CD8-positive, alpha-beta memory T cell (primary cell): ENCODE results near the gene ST7. TPM values are rescaled to one million over a fixed set of nuclear protein-coding genes. Genes with fewer than 3 reads are reported as not detected.

ENCODE experiments used
- CTCF ChIA-PET: fragments of 350-600 bp; sonication (Branson Sonifier 250); formaldehyde crosslinking; loops from one replicate; lab custom pipeline; 2021; ENCODE audit warnings: antibody characterized with exemption; lab: Charles Lee
- POLR2A ChIA-PET: fragments of 350-600 bp; sonication (Branson Sonifier 250); formaldehyde crosslinking; loops from one replicate; lab custom pipeline; 2021; ENCODE audit warnings: antibody characterized with exemption; lab: Charles Lee
- DNase-seq, 5 donors: peaks; one replicate each; pipeline versions ENCODE4 v3.0.0 to v3.0.0-alpha.2; 2020 to 2022; ENCODE audit warnings: mixed read lengths in 1 of 5
- H3K27ac ChIP-seq: one replicate; pipeline ENCODE4 v1.7.0; 2013; ENCODE audit warnings: low read depth, mild to moderate bottlenecking, low read length, moderate library complexity
- H3K27me3 ChIP-seq: 2 replicates; pipeline ENCODE4 v1.7.0; 2013; ENCODE audit warnings: low read length, mild to moderate bottlenecking; ENCODE audit not compliant: insufficient read depth, poor library complexity, severe bottlenecking
- H3K36me3 ChIP-seq: 2 replicates; pipeline ENCODE4 v1.7.0; 2013; ENCODE audit warnings: mild to moderate bottlenecking, low read length, moderate library complexity; ENCODE audit not compliant: insufficient read depth
- H3K4me1 ChIP-seq: 2 replicates; pipeline ENCODE4 v1.7.0; 2013; ENCODE audit warnings: mild to moderate bottlenecking, low read length, moderate library complexity; ENCODE audit not compliant: insufficient read depth
- H3K4me3 ChIP-seq: 2 replicates; pipeline ENCODE4 v1.7.0; 2013; ENCODE audit warnings: mild to moderate bottlenecking, low read length
- H3K9me3 ChIP-seq: 2 replicates; pipeline ENCODE4 v1.7.0; 2013; ENCODE audit warnings: mild to moderate bottlenecking, low read length
- H3K27ac Mint-ChIP-seq, 8 donors: one replicate each; pipeline ENCODE4 v1.8.0; 2020 to 2021; ENCODE audit warnings: mixed read lengths in 8 of 8, mild to moderate bottlenecking in 6 of 8, inconsistent platforms in 3 of 8, moderate library complexity in 3 of 8
- H3K27me3 Mint-ChIP-seq, 2 donors: one replicate each; pipeline ENCODE4 v1.8.0; 2020 to 2021; ENCODE audit warnings: mixed read lengths in 2 of 2, mild to moderate bottlenecking in 1 of 2, moderate library complexity in 1 of 2
- H3K36me3 Mint-ChIP-seq, 3 donors: one replicate each; pipeline ENCODE4 v1.8.0; 2020 to 2021; ENCODE audit warnings: mixed read lengths in 3 of 3, inconsistent platforms in 1 of 3, mild to moderate bottlenecking in 1 of 3
- H3K4me1 Mint-ChIP-seq, 3 donors: one replicate each; pipeline ENCODE4 v1.8.0; 2020 to 2021; ENCODE audit warnings: mixed read lengths in 3 of 3, inconsistent platforms in 1 of 3, mild to moderate bottlenecking in 1 of 3
- H3K4me3 Mint-ChIP-seq, 7 donors: one replicate each; pipeline ENCODE4 v1.8.0; 2020 to 2021; ENCODE audit warnings: mixed read lengths in 7 of 7, mild to moderate bottlenecking in 6 of 7, moderate library complexity in 4 of 7, inconsistent platforms in 2 of 7
- H3K9me3 Mint-ChIP-seq, 5 donors: one replicate each; pipeline ENCODE4 v1.8.0; 2020 to 2022; ENCODE audit warnings: mixed read lengths in 5 of 5, mild to moderate bottlenecking in 3 of 5, moderate library complexity in 2 of 5, inconsistent platforms in 1 of 5
- polyA plus RNA-seq: library from polyadenylated mRNA; unstranded; fragments of 300-500 nt; fragmentation: Illumina TruSeq; gene quantifications from one replicate; pipeline ENCODE4 v1.2.3, GENCODE V29; 2021
- total RNA-seq, 2 experiments: library from RNA; stranded (reverse); gene quantifications; one replicate each; pipeline ENCODE4 v1.2.3, GENCODE V29; 2021

The ST7 gene
- total and polyA plus RNA-seq, 3 experiments from 2014 or later, result 7.9 to 14.2 (median 12.7) TPM

- Histone ChIP-seq H3K9me3 (no peaks in the 10 kb centered on the region), H3K4me1 (no peaks in the 10 kb centered on the region), H3K27me3 (no peaks in the 10 kb centered on the region), H3K27ac (no peak overlapping the region), H3K36me3 (no peaks in the 10 kb centered on the region), H3K4me3 (no peak overlapping the region)
- Mint-ChIP-seq H3K36me3 (peaks cover 0 to 4% (median 0%) of the 10 kb centered on the region in 3 donors), H3K4me3 (no peak overlapping the region), H3K4me1 (no peaks in the 10 kb centered on the region), H3K9me3 (no peaks in the 10 kb centered on the region), H3K27me3 (no peaks in the 10 kb centered on the region), H3K27ac (no peak overlapping the region)
- ChIA-PET POLR2A (no interaction called here), CTCF (no interaction called here)
- DNase-seq, result no peak
Observed at GRCh38 chr7:117041822-117042221, 88.5 kb downstream of the ST7 start.

- Histone ChIP-seq H3K27me3 (no peaks in the 10 kb centered on the region), H3K4me3 (no peak overlapping the region), H3K36me3 (no peaks in the 10 kb centered on the region), H3K4me1 (peaks cover 3% of the 10 kb centered on the region), H3K9me3 (no peaks in the 10 kb centered on the region), H3K27ac (no peak overlapping the region)
- POLR2A ChIA-PET, result no interaction called here
- H3K27ac Mint-ChIP-seq, result no peak overlapping the region
- H3K9me3 Mint-ChIP-seq, result no peaks in the 10 kb centered on the region
- H3K36me3 Mint-ChIP-seq, result peaks cover 0 to 4% (median 0%) of the 10 kb centered on the region in 3 donors
- DNase-seq, result no peak
- CTCF ChIA-PET, result no interaction called here
- no peak overlapping the region for H3K4me3 Mint-ChIP-seq
- peaks cover 2 to 5% (median 5%) of the 10 kb centered on the region in 3 donors for H3K4me1 Mint-ChIP-seq
- H3K27me3 Mint-ChIP-seq, result no peaks in the 10 kb centered on the region
Observed at GRCh38 chr7:117043108-117043825, 90.0 kb downstream of the ST7 start.

GRCh38 chr7:117044664-117045063 lies 91.4 kb downstream of the ST7 start:
- Histone ChIP-seq H3K27me3 (no peaks in the 10 kb centered on the region), H3K27ac (no peak overlapping the region), H3K9me3 (no peaks in the 10 kb centered on the region), H3K36me3 (no peaks in the 10 kb centered on the region), H3K4me1 (peaks cover 17% of the 10 kb centered on the region), H3K4me3 (no peak overlapping the region)
- H3K4me1 Mint-ChIP-seq, result peaks cover 11 to 18% (median 17%) of the 10 kb centered on the region in 3 donors
- ChIA-PET POLR2A (no interaction called here), CTCF (no interaction called here)
- H3K27ac Mint-ChIP-seq, result no peak overlapping the region
- no peak for DNase-seq
- H3K4me3 Mint-ChIP-seq, result no peak overlapping the region
- peaks cover 0 to 4% (median 0%) of the 10 kb centered on the region in 3 donors for H3K36me3 Mint-ChIP-seq
- H3K9me3 Mint-ChIP-seq, result no peaks in the 10 kb centered on the region
- H3K27me3 Mint-ChIP-seq, result no peaks in the 10 kb centered on the region

GRCh38 chr7:117045927-117046710 lies 92.8 kb downstream of the ST7 start:
- no peaks in the 10 kb centered on the region for H3K36me3 ChIP-seq
- no peaks in the 10 kb centered on the region for H3K27me3 ChIP-seq
- Mint-ChIP-seq H3K27me3 (no peaks in the 10 kb centered on the region), H3K4me1 (peaks cover 11 to 19% (median 17%) of the 10 kb centered on the region in 3 donors), H3K36me3 (peaks cover 0 to 4% (median 0%) of the 10 kb centered on the region in 3 donors), H3K9me3 (no peaks in the 10 kb centered on the region), H3K4me3 (no peak overlapping the region), H3K27ac (no peak overlapping the region)
- CTCF ChIA-PET, result no interaction called here
- no peak overlapping the region for H3K27ac ChIP-seq
- DNase-seq, result no peak
- peaks cover 21% of the 10 kb centered on the region for H3K4me1 ChIP-seq
- POLR2A ChIA-PET, result no interaction called here
- no peaks in the 10 kb centered on the region for H3K9me3 ChIP-seq
- no peak overlapping the region for H3K4me3 ChIP-seq

GRCh38 chr7:117047496-117047895 lies 94.2 kb downstream of the ST7 start:
- H3K4me3 Mint-ChIP-seq, result no peak overlapping the region
- H3K27me3 Mint-ChIP-seq, result no peaks in the 10 kb centered on the region
- peaks cover 23% of the 10 kb centered on the region for H3K4me1 ChIP-seq
- no peaks in the 10 kb centered on the region for H3K36me3 Mint-ChIP-seq
- H3K27ac ChIP-seq, result no peak overlapping the region
- ChIA-PET CTCF (no interaction called here), POLR2A (no interaction called here)
- no peaks in the 10 kb centered on the region for H3K9me3 ChIP-seq
- no peak for DNase-seq
- no peak overlapping the region for H3K4me3 ChIP-seq
- no peaks in the 10 kb centered on the region for H3K9me3 Mint-ChIP-seq
- H3K27ac Mint-ChIP-seq, result no peak overlapping the region
- H3K36me3 ChIP-seq, result no peaks in the 10 kb centered on the region
- peaks cover 13 to 25% (median 17%) of the 10 kb centered on the region in 3 donors for H3K4me1 Mint-ChIP-seq
- H3K27me3 ChIP-seq, result no peaks in the 10 kb centered on the region

- H3K4me1 ChIP-seq, result peaks cover 23% of the 10 kb centered on the region
- H3K27ac Mint-ChIP-seq, result peak overlapping the region in 4 of 8 donors; percentile 52 to 89 (median 63)
- H3K27me3 ChIP-seq, result no peaks in the 10 kb centered on the region
- CTCF ChIA-PET, result no interaction called here
- no peaks in the 10 kb centered on the region for H3K36me3 Mint-ChIP-seq
- peaks cover 13 to 25% (median 17%) of the 10 kb centered on the region in 3 donors for H3K4me1 Mint-ChIP-seq
- H3K36me3 ChIP-seq, result no peaks in the 10 kb centered on the region
- no peak overlapping the region for H3K27ac ChIP-seq
- peak overlapping the region; percentile 20 for H3K4me3 ChIP-seq
- H3K9me3 ChIP-seq, result no peaks in the 10 kb centered on the region
- peak overlapping the region in 3 of 7 donors; percentile 20 to 56 (median 56) for H3K4me3 Mint-ChIP-seq
- no peaks in the 10 kb centered on the region for H3K9me3 Mint-ChIP-seq
- no peaks in the 10 kb centered on the region for H3K27me3 Mint-ChIP-seq
- POLR2A ChIA-PET, result no interaction called here
- DNase-seq, result no peak
Observed at GRCh38 chr7:117048114-117048866, 95.0 kb downstream of the ST7 start.

GRCh38 chr7:117048882-117049281 lies 95.6 kb downstream of the ST7 start:
- POLR2A ChIA-PET, result no interaction called here

More at GRCh38 chr7:117048882-117049281, 95.6 kb downstream of the ST7 start:
- Mint-ChIP-seq H3K4me3 (peak overlapping the region in 3 of 7 donors; percentile 20 to 56 (median 56)), H3K9me3 (no peaks in the 10 kb centered on the region), H3K27me3 (no peaks in the 10 kb centered on the region), H3K27ac (peak overlapping the region in 3 of 8 donors; percentile 52 to 73 (median 53)), H3K36me3 (peaks cover 0 to 2% (median 0%) of the 10 kb centered on the region in 3 donors), H3K4me1 (peaks cover 13 to 25% (median 17%) of the 10 kb centered on the region in 3 donors)
- Histone ChIP-seq H3K36me3 (no peaks in the 10 kb centered on the region), H3K4me1 (peaks cover 23% of the 10 kb centered on the region), H3K4me3 (peak overlapping the region; percentile 20), H3K27ac (no peak overlapping the region), H3K9me3 (no peaks in the 10 kb centered on the region), H3K27me3 (no peaks in the 10 kb centered on the region)
- DNase-seq, result no peak
- CTCF ChIA-PET, result no interaction called here
